NCI-H82 treated with DMSO at 0.1 percent for 48 hours (cell line): ENCODE data around the gene FDXR.
A peak's percentile ranks its signal among the peaks of the same experiment; 100 is the strongest.

Experiments used
- DNase-seq: peaks from one replicate; lab custom pipeline; 2025; ENCODE audit not compliant: unreplicated experiment; lab: John Stamatoyannopoulos, UW

FDXR gene

GRCh38 chr17:74859459-74860228 lies 13.2 kb downstream of the FDXR start, which contains the start of gene GRIN2C:
TSS of gene GRIN2C (minus strand) at chr17:74859885. CDS start at chr17:74855092, 4,793 bp downstream.
- DNase-seq: no peak

- DNase-seq: no peak
These were observed 13.9 kb downstream of the FDXR start for GRCh38 chr17:74858672-74859458.

GRCh38 chr17:74857191-74857590 lies 15.6 kb downstream of the FDXR start:
- no peak for DNase-seq

GRCh38 chr17:74856112-74856511 lies 16.7 kb downstream of the FDXR start:
- no peak for DNase-seq

- DNase-seq: no peak
These were observed 17.5 kb downstream of the FDXR start for GRCh38 chr17:74855323-74855722.

DNA sequence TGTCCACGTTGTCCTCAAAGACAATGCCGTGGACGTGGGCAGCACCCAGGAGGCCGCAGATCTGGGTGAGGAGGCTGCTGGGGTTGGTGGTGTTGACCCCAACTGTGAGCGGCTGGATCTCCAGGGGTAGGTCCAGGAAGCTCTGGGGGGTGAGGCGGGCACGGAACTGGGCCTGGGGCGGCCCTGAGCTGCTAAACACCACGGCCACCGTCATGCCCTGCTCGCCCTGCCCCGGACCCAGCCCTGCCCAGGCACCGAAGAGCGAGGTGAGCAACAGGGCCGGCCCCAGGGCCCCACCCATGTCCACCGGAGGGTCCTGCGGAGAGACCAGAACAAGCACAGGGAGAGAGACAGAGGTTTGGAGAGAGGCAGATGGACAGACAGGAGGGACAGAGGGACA lies 18.0 kb downstream of the FDXR start:
- no peak for DNase-seq

DNA sequence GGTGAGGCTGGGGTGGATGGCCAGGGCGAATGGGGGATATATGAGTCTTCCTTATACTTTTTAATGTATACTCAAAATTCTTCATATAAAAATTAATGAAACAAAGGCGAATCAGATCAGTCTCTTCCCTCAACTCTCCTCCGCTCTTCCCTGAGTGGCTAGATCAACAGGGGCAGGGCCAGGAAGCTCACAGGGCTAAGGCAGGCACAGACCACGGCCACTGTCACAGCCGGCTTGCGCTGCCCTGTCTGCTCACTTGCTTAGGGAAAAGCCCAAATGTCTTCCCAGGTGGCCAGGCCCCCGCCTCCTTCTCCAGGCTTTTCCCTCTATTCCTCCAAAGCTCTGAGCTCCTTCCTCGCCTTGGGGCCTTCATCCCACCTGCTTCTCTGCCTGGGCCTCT lies 19.1 kb downstream of the FDXR start:
- DNase-seq: no peak

DNA sequence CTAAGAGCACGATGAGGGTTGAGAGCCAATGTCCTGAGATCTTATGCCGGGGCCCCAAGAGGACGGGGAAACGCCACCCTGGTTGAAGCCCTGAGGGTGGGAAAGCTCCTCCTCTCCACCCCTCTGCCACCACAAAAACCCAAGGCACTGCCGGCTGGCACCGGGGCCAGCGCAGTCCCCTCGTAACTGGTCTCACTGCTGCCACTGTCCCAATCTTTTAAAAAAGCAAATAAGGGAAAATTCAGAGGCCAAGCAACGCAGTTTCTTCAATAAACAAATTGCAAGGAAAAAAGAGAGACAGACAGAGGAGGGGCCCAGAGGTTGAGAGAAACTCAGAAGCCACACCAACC lies 19.8 kb downstream of the FDXR start:
- DNase-seq: no peak

DNA sequence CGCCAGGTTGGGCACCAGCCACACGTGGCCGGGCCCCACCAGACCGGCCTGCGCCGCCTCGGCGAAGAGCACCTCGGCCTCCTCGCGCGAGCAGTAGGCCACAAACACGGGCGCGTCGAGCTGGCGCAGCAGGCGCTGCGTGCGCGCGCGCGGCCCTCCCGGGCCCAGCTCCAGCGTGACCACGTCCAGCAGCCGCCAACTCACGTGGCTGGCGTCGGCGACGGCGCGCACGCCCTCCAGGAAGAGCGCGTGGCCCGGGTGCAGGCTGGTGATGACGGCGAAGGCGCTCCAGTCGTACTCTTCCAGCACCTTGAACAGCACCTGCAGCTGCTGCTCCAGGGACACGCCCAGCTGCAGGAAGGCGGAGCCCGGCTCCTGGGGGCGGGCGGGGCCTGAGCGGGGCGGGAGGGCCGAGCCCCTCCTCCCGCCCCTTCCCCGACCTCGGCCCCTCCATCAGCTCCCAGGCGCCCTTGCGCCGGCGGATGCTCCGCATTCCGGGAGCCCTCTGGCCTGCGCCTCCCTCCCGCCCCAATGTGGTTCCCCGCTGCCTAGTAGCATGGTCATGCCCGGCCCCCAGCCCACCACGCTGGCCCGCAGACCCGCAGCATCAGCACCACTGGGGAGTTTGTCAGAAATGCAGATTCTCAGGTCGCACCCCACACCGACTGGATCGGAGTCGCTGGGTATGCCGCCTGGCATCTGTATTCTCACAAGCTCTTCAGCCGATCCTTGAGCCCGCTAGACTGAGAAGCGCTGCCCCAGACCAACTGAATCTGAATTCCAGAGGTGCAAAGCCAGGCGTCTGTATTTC lies 20.4 kb downstream of the FDXR start:
- DNase-seq: peak; percentile 32

DNA sequence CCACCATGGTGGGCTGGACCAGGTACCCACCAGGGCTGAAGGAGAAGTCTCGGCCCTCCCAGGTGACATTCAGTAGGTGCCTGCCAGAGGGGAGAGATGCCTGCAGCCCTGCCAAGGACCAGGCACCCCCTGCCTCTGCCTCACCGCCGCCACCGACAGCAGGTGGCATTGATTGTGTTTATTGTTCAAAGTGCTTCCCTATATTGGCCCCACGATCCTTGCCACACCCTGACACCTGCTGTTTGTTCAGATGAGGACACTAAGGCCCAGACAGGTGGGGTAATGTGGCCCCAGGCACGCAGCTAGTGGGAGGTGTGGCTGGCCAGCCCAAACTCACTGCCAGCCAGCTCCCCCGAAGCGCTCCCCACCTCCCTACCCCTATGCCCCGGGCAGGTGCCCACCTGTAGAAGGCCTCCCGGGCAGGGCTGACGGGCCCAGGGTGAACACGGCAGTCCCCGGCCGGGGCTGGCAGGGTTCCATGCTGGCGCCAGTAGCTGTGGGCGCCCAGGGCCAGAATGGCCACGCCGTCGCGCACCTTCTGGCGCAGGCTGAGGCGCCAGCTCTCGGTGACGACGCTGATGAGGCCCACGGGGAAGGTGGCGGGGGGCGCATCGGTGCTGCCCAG lies 21.1 kb downstream of the FDXR start:
- DNase-seq: no peak

- no peak for DNase-seq
These were observed 21.9 kb downstream of the FDXR start for GRCh38 chr17:74850914-74851313.

DNA sequence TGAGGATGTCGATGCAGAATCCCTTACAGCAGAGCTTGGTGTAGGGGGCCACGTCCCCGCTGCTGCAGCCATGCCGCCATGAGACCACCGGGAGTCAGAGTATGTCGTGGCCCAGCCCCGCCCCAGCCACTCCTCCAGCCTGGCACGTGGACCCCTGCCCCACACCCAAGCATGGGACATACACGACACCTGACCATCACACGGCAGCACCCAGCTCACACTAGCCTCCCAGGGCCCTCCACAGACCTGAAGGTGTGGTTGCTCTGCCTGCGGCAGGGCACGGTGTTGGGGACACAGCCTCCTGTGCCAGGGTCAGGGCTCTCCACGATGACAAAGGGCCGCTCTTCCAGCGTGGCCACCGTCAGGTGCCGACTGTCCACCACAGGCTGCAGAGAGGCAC lies 22.5 kb downstream of the FDXR start:
- no peak for DNase-seq

GRCh38 chr17:74848656-74849399 lies 24.0 kb downstream of the FDXR start:
- DNase-seq: no peak

DNA sequence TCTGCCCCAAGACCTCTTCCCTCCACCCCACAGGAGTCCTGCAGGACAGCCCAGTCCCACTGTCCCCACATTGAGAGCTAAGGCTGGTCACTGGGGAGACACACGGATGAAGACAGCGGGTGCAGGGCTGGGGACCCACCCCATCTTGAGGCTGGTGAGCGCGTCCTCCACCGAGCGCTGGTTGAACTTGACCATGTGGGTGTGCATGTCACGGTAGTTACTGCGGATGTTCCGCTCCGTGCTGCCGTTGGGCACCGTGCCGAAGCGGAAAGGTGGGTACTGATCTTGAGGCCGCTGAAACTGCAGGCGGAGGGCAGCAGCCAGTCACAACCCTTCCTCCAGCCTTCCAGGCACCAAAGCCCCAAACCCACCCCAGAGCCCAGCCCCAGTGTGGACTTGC lies 26.2 kb downstream of the FDXR start:
- no peak for DNase-seq

DNA sequence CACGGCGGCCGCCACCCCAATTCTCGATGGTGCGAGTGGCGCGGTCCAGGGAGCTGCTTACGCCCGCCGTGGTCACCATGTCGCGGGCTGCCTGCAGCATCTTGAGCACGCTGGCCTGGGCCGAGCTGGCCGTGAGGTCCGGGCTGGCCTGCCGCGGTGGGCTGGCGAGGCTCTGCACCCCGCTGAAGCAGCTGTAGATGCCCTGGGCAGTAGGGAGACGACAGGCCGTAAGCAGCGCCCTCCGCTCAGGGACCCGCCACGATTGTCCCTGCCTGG lies 29.5 kb downstream of the FDXR start:
- no peak for DNase-seq

- peak; percentile 17 for DNase-seq
These were observed 30.0 kb downstream of the FDXR start for GRCh38 chr17:74842599-74843351.

DNA sequence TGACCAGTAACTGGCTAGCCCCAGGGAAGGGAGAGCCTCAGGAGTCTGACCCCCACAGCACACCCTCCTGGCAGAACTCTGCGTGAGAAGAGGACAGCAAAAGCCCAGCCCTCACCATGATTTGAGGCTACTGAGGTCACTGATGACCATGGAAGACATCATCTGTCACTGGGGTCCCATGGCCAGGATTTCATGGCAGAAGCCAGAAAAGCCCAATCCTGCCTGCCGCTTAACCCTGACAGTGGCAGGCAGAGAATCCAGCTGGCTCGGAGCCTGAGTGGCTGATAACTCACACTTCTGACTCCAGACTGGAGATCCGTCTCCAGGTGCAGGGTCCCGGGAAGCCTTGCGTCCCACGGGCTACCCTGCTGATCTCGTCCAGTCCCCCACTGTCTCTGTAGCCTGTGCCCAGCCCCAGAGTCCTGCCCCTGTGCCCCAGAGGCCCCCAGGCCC lies 30.6 kb downstream of the FDXR start:
- DNase-seq: no peak

- no peak for DNase-seq
These were observed 31.7 kb downstream of the FDXR start for GRCh38 chr17:74840989-74841666.
